ENCODE measurements around the gene MRPL40.
A peak's percentile ranks its signal among the peaks of the same experiment; 100 is the strongest.
"Not testable (repeated sequence)": the region's sequence is repeated elsewhere in the genome, so short reads cannot be mapped to it uniquely, and the experiment has no call there.

Gene MRPL40

DNA sequence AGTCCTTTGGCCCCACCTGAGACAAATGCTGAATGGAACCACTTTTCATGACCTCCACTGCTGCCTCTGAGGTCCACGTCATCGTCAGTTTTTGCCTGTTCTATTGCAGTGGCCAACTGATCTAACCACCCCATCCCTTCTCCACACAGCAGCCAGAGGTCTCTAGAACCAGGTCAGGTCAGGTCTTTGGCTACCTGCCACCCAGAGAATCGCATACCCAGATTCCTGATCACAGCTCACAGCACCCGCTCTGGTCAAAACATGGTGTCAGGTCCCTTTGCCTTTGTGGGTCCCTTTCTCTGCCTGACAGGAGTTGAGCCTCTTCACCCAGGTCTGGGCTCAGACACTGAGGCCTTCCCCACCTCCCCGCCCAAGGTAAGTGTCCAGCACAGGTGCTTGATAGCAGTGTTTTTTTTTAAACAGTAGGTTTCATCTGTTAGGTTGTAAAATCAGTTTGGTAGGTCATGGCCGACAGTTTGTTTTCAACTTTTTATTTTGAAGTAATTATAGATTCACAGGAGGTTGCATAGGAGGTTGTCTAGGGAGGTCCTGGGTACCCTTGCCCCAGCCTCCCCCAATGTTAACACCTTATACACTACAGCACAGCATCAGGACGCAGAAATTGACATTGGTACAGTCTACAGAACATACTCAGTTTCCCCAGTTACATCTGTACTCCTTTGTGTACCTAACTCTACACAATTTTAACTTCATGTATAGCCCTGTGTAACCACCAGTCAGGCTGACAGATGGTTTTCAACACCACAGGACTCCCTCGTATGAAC lies 8.3 kb downstream of the MRPL40 start:
- DNase-seq (ENCODE audit: low read depth in 2 of 2), result no peak

DNA sequence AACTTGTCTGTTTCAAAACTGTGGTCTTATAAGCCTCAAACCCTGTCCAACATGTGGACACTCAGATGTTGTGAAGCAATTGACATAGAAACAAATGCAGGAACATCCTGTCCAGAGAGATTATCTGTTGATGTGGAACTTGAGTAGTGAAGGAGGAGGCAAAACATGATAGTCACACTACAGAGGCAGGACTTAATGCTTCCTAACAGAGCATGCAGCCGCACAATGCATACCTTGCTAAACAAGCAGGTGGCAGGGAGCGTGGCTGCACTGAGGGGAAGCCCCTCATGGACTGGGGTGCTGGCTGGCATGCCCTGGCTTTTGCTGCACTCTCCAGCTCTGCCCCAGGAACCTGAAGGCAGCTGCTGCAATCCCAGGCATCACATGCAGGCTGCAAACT lies 9.8 kb downstream of the MRPL40 start:
- DNase-seq (ENCODE audit: low read depth in 2 of 2), result no peak

DNA sequence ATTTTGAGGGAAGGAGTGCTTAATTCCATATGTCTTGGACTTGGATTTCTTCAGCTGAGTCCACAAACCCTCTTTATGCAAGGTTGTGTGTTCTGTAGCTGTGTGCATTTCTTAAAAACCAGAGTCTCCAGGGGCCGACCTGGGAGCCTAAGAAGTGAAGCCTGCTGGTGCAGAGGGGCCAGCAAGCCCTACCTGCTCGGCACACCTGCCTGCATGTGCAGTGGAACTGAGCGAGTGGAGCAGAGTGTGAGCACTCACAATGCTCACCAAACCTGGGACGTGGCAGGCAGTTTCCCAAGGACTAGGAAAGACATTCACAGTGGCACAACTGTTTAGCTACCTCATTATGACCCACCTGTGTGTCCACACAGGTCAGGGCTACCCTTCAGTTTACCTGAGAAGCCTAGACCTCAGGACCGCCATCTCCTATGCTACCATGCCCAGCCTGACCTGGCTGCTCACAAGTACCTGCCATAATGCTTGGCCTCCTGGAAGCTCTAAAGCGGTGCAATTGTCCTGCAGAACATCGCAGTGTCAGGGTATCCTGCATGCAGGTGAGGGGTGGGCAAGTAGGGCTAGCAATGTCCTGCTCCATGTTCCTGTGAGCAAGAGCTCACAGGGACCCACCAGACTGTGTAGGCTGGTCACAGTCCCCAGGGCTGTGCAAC lies 11.3 kb downstream of the MRPL40 start:
- DNase-seq (ENCODE audit: low read depth in 2 of 2), result no peak

- DNase-seq (ENCODE audit: low read depth in 2 of 2), result not testable (repeated sequence)
Measured at GRCh38 chr22:19445279-19445982, 13.1 kb downstream of the MRPL40 start.

DNA sequence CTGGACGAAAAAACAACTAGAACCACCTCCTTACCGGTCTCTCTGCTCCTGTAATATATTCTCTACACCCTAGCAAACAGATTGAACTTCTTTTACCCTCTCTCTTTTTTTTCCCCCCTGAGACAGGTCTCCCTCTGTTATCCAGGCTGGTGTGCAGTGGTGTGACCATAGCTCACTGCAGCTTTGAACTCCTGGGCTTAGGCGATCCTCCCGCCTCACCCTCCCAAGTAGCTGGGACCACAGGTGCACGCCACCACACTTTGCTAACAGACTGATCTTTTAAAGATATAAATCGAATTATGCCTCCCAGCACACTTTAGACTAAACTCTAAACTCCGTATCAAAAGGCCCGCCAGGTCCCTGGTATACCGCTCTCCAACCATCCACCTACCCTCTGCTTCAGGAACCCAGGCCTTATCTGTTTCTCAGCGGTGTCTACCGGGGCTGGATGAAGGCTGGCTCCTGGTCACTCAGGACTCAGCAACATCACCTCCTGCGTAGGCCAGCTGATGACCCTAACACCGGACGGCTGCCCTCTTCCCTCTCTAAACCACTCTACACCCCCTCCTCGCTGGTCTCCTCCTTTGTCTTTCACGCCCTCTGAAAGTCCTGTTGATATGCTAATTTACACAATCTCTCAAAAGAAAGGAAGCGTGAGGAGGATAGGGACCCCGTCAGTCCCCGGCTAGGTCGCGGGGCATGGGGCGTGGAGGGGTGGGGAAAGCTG lies 14.4 kb downstream of the MRPL40 start:
- DNase-seq (ENCODE audit: low read depth in 2 of 2), result no peak

GRCh38 chr22:19447330-19448075 lies 15.2 kb downstream of the MRPL40 start, which contains the start of gene C22orf39:
Gene C22orf39, minus strand, starts transcription at chr22:19447711. Its CDS starts 23 bp downstream, at chr22:19447688.
- peak; percentile 75 to 79 for DNase-seq (ENCODE audit: low read depth in 2 of 2)

GRCh38 chr22:19448076-19448607 lies 15.8 kb downstream of the MRPL40 start:
- DNase-seq (ENCODE audit: low read depth in 2 of 2), result peak in 1 of 2 experiments; percentile 23

- DNase-seq (ENCODE audit: low read depth in 2 of 2), result no peak
Measured at GRCh38 chr22:19448739-19449421, 16.5 kb downstream of the MRPL40 start.

- DNase-seq (ENCODE audit: low read depth in 2 of 2), result no peak
Measured at GRCh38 chr22:19449422-19449767, 17.1 kb downstream of the MRPL40 start.

- DNase-seq (ENCODE audit: low read depth in 2 of 2), result no peak
Measured at GRCh38 chr22:19450363-19451175, 18.2 kb downstream of the MRPL40 start.

GRCh38 chr22:19451570-19451969 lies 19.2 kb downstream of the MRPL40 start:
- DNase-seq (ENCODE audit: low read depth in 2 of 2), result no peak

DNA sequence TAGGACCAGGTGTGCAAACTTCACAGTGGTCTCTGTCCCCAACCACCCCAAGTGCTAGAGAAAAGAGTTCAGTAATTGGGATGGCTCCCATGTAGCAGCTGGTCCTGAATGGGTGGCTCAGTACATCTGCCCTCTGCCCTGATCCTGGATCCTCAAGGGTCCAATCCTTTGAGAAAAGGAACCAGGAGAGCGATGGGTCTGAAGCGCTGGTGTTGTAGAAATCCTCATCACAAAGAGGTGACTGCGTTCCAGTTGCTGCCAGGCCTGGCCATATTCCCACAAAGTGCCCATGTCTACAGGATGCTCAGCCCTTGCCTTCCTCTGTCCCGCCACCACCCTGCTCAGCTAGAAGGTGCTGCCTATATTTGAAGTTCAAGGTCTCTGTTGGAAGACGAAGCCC lies 21.4 kb downstream of the MRPL40 start:
- no peak for DNase-seq (ENCODE audit: low read depth in 2 of 2)

DNA sequence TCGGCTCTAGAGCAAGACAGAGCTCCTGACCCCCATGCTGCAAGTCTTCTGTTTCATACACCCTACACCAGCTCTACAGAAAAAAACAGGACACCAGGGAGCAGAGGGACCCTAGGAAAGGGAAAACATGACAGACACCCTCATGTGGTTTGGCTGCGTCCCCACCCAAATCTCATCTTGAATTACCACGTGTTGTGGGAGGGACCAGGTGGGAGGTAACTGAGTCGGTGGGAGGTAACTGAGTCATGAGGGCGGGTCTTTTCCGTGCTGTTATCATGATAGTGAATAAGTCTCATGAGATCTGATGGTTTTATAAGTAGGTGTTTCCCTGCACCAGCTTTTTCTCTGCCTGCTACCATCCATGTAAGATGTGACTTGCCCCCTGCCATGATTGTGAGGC lies 21.8 kb downstream of the MRPL40 start:
- no peak for DNase-seq (ENCODE audit: low read depth in 2 of 2)

DNA sequence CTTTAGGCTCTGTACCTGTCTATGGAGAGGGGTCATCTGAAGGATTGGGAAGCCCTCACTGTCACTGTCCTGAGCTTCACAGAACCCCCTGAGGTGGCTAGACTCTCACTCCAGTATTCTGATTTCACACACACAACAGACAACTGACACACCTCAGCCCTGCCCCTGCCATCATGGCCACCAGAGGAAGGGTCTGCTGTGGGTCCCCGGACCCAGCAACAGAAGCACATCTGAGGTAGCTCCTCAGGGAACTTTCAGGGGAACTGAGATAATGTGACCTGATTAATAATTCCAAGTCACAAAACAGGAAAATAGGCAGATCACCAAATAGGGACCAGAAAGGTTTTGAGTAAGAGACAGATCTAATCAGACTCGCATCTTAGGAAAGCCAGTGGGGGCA lies 22.7 kb downstream of the MRPL40 start:
- no peak for DNase-seq (ENCODE audit: low read depth in 2 of 2)

DNA sequence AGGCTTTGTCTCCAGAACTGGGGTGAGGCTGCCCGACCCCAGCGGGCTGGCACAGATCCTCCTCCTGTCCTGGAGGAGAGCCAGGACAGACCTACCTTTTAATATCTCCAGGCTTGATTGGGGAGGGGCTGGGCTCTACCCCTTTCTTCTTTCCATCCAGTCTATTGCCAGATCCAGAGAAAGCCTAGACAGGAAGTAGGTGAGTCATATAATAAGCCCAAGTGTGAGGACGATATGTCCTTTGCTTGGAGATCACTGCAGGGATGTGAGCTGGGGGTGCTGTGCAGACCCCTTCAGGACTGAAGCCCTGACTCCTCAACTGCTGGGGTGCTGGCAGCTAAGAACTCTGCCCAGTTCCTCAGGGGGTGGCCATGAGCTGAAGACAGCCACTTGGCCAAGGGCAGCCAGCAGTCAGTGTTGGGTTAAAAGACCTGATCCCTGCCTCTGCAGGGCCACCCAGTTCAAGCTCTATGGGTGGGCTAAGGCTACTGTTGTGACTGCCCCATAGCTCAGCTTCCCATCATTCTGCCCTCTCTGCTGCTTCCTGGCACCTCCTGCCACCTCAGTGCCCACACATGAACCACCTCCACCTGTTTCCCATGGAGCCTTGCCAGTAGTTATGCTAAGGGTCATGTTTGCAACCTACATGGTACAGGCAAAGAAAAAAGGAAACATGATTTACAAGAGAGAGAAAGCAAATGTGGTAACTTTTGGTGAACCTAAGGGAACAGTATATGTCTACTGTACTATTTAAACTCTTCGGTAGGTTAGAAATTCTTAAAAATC lies 23.4 kb downstream of the MRPL40 start:
- DNase-seq (ENCODE audit: low read depth in 2 of 2), result no peak

- no peak for DNase-seq (ENCODE audit: low read depth in 2 of 2)
Measured at GRCh38 chr22:19456541-19456940, 24.2 kb downstream of the MRPL40 start.

- no peak for DNase-seq (ENCODE audit: low read depth in 2 of 2)
Measured at GRCh38 chr22:19457828-19458428, 25.6 kb downstream of the MRPL40 start.

DNA sequence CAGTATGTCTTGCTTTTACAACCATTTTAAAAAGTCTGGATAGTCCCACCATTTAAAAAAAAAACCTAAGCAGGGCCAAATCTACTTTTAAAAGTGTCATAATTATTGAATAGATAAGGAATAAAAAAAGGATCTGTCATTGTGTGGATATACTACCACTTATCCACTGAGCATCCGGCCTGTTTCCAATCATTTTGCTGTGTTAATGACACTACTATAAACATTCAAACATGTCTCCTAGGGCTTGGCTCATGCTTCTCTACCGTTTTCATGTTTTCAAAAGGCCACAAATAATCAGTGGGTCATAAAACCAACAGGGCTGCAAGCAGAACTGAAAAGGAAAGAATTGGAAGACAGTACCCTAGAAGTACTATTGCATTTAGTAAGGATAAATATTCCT lies 27.7 kb downstream of the MRPL40 start:
- DNase-seq (ENCODE audit: low read depth in 2 of 2), result no peak
